GM04503 (cell line): ENCODE data around the gene GART.

Source experiments
- DNase-seq: peaks from one replicate; pipeline ENCODE4 v3.0.0-alpha.2; 2012; ENCODE audit warnings: low read depth

Gene GART

GRCh38 chr21:33552999-33553598, 11.2 kb upstream of the GART start:
- DNase-seq = no peak

- DNase-seq = no peak
Measured at GRCh38 chr21:33552093-33552998, 10.4 kb upstream of the GART start.

GRCh38 chr21:33551664-33552063, 9.7 kb upstream of the GART start:
- no peak for DNase-seq

- DNase-seq = no peak
Measured at GRCh38 chr21:33550772-33551660, 9.1 kb upstream of the GART start.

GRCh38 chr21:33549848-33550771, 8.2 kb upstream of the GART start:
- no peak for DNase-seq

GRCh38 chr21:33546086-33546485, 4.2 kb upstream of the GART start:
- no peak for DNase-seq

GRCh38 chr21:33544451-33545195, 2.7 kb upstream of the GART start:
- DNase-seq = no peak

- no peak for DNase-seq
Measured at GRCh38 chr21:33543505-33544129, 1.7 kb upstream of the GART start.

- DNase-seq = peak; percentile 94
Measured at GRCh38 chr21:33542640-33543504, 955 bp upstream of the GART start, which contains the start of gene SON. SON (plus strand) TSS chr21:33543038; CDS start chr21:33543093, 55 bp downstream.

GRCh38 chr21:33541105-33541711, 709 bp downstream of the GART start:
- no peak for DNase-seq

- DNase-seq = no peak
Measured at GRCh38 chr21:33540711-33541104, 1.2 kb downstream of the GART start.

- no peak for DNase-seq
Measured at GRCh38 chr21:33539616-33540015, 2.3 kb downstream of the GART start.

- no peak for DNase-seq
Measured at GRCh38 chr21:33537212-33537611, 4.7 kb downstream of the GART start.

GRCh38 chr21:33531007-33531406, 10.9 kb downstream of the GART start:
- DNase-seq = no peak

GRCh38 chr21:33522953-33523349, 19.0 kb downstream of the GART start:
- no peak for DNase-seq

- DNase-seq = no peak
Measured at GRCh38 chr21:33522297-33522952, 19.5 kb downstream of the GART start.

GRCh38 chr21:33518899-33519298, 23.0 kb downstream of the GART start:
- no peak for DNase-seq

GRCh38 chr21:33514229-33514628, 27.7 kb downstream of the GART start:
- DNase-seq = peak; percentile 5
